Neural progenitor cell (in vitro differentiated cells): ENCODE data around the gene MKNK1.

Experiments used
- EZH2 ChIP-seq: fragments of 200-600 bp; sonication (generic); IDR thresholded peaks from 2 replicates; pipeline ENCODE4 v1.6.1; 2017; ENCODE audit warnings: antibody characterized with exemption, mild to moderate bottlenecking, moderate library complexity
- TF ChIP-seq, protein P1 (sequence below): fragments of 200-600 bp; sonication (generic); IDR thresholded peaks from 2 replicates; pipeline ENCODE4 v1.5.1; 2017; ENCODE audit warnings: antibody characterized with exemption, mild to moderate bottlenecking

DNA sequence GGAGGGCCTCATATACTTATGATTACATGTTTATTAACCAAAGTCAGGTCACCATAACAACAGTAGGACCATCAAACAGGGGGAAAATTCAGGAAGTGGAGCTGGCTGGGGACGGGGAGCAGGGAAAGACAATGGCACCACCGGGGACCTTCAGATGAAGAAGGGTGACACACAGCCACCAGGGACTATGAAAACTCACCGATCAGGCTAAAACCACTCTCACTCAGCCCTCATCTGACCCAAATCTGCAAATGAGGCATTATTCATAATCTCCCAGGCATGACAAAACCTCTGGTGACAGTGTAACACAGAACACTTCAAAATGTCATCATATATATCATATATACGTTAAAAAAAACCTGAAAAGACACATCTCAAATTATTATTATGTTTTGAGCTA lies 11.2 kb downstream of the MKNK1 start:
- TF ChIP-seq, protein P1, sequence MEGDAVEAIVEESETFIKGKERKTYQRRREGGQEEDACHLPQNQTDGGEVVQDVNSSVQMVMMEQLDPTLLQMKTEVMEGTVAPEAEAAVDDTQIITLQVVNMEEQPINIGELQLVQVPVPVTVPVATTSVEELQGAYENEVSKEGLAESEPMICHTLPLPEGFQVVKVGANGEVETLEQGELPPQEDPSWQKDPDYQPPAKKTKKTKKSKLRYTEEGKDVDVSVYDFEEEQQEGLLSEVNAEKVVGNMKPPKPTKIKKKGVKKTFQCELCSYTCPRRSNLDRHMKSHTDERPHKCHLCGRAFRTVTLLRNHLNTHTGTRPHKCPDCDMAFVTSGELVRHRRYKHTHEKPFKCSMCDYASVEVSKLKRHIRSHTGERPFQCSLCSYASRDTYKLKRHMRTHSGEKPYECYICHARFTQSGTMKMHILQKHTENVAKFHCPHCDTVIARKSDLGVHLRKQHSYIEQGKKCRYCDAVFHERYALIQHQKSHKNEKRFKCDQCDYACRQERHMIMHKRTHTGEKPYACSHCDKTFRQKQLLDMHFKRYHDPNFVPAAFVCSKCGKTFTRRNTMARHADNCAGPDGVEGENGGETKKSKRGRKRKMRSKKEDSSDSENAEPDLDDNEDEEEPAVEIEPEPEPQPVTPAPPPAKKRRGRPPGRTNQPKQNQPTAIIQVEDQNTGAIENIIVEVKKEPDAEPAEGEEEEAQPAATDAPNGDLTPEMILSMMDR, result no peak
- no peak for TF ChIP-seq EZH2
